ENCODE data around the gene KCNC1. TPM values are rescaled to one million over a fixed set of nuclear protein-coding genes. Genes with fewer than 3 reads are reported as not detected.

KCNC1 gene
- total RNA-seq, result not detected

DNA sequence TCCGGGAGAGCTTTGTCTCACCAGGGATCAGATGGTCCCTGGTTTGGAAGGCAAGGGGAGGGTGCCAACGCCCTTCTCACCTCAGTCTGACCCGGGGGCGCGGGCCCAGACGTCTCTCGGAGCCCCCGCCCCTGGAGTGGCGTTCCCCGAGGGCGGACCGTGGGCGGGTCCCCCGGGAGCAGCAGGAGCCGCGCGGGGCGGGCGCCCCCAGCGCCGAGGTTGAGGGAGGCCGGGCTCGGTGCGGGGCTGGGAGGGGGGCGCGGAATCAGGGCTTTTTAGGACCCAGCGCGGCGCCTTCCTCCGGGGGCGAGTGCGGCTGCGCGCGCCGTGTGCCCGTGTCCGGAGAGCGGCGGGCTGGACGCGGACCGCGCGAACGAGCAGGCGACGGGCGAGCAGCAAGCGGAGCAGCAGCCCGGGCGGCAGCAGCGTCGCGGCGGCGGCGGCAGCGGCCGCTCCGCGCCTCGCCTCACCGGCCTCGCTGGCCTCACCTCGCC, at the start of gene KCNC1:
KCNC1 (plus strand) TSS at position 364 of the 494 bp plus-strand sequence. CDS start 1,222 bp downstream, outside the sequence.

DNA sequence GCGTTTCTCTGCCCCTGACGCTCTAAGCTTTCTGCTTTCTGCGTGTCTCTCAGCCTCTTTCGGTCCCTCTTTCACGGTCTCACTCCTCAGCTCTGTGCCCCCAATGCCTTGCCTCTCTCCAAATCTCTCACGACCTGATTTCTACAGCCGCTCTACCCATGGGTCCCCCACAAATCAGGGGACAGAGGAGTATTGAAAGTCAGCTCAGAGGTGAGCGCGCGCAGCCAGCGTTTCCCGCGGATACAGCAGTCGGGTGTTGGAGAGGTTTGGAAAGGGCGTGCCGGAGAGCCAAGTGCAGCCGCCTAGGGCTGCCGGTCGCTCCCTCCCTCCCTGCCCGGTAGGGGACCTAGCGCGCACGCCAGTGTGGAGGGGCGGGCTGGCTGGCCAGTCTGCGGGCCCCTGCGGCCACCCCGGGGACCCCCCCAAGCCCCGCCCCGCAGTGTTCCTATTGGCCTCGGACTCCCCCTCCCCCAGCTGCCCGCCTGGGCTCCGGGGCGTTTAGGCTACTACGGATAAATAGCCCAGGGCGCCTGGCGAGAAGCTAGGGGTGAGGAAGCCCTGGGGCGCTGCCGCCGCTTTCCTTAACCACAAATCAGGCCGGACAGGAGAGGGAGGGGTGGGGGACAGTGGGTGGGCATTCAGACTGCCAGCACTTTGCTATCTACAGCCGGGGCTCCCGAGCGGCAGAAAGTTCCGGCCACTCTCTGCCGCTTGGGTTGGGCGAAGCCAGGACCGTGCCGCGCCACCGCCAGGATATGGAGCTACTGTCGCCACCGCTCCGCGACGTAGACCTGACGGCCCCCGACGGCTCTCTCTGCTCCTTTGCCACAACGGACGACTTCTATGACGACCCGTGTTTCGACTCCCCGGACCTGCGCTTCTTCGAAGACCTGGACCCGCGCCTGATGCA, 15.3 kb upstream of the KCNC1 start, which contains the start of gene MYOD1:
MYOD1 (plus strand) TSS at position 544 of the 910 bp plus-strand sequence; CDS start at position 756, 212 bp downstream.

Other genes starting within 250 kb of the KCNC1 start
- gene USH1C, start 190.4 kb upstream of the KCNC1 start, total RNA-seq, result not detected
- not detected for gene OTOG, start 187.5 kb upstream of the KCNC1 start, total RNA-seq
- gene MYOD1, start 15.2 kb upstream of the KCNC1 start, total RNA-seq, result not detected

Measured in activated naive CD4-positive, alpha-beta T cell treated with anti-CD3 and anti-CD28 coated beads, Interleukin-2, amount 10 ng/mL, durations not matched to agents 5 hours and 36 hours (primary cell).